SU-DHL-6 (cell line): ENCODE results near the gene DKKL1.

Experiments used
- EZH2phosphoT487 ChIP-seq: fragments of 200-600 bp; sonication (generic), shearing (Covaris generic); conservative IDR thresholded peaks from 2 replicates; pipeline ENCODE4 v1.6.1; 2018; ENCODE audit warnings: mild to moderate bottlenecking, antibody characterized with exemption, low read length, moderate library complexity, mixed read lengths
- TF ChIP-seq, protein P1 (sequence below): fragments of 200-600 bp; sonication (generic); IDR thresholded peaks from one replicate; pipeline ENCODE4 v1.5.1; 2017; ENCODE audit warnings: antibody characterized with exemption, mild to moderate bottlenecking, low read length, moderate library complexity; ENCODE audit not compliant: insufficient read depth, poor library complexity, severe bottlenecking

DNA sequence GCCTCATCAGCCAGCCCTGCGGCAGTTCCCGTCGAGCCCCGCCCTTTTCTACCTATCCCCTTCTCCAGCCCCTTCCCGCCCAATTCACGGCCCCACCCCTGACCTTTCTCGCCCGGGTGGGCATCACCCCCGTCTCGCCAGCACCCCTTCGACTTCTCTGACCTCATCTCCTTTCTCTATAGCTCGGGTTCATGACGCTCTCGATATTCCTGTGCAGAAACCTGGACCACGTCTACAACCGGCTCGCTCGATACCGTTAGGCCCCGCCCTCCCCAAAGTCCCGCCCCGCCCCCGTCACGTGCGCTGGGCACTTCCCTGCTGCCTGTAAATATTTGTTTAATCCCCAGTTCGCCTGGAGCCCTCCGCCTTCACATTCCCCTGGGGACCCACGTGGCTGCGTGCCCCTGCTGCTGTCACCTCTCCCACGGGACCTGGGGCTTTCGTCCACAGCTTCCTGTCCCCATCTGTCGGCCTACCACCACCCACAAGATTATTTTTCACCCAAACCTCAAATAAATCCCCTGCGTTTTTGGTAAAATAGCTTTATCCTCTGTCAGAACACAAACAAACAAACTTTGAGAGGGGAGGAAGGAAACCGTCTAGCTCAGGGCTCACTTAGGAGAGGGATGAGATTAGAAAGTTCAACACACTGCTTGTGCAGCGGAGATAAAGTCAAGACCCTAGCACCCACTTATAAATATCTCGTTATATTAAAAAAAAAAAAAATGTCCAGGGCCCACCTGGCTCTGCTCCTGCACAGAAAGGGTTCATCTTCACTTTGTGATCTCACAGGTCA is 23.4 kb upstream of the DKKL1 start:
- TF ChIP-seq, protein P1, sequence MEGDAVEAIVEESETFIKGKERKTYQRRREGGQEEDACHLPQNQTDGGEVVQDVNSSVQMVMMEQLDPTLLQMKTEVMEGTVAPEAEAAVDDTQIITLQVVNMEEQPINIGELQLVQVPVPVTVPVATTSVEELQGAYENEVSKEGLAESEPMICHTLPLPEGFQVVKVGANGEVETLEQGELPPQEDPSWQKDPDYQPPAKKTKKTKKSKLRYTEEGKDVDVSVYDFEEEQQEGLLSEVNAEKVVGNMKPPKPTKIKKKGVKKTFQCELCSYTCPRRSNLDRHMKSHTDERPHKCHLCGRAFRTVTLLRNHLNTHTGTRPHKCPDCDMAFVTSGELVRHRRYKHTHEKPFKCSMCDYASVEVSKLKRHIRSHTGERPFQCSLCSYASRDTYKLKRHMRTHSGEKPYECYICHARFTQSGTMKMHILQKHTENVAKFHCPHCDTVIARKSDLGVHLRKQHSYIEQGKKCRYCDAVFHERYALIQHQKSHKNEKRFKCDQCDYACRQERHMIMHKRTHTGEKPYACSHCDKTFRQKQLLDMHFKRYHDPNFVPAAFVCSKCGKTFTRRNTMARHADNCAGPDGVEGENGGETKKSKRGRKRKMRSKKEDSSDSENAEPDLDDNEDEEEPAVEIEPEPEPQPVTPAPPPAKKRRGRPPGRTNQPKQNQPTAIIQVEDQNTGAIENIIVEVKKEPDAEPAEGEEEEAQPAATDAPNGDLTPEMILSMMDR = no peak
- TF ChIP-seq EZH2phosphoT487 = no peak
